ENCODE results near the gene TNFRSF21. TPM values are rescaled to one million over a fixed set of nuclear protein-coding genes. Genes with fewer than 3 reads are reported as not detected.

Gene TNFRSF21
- total RNA-seq, 1 experiment from 2014 or later = 47.3 TPM

DNA sequence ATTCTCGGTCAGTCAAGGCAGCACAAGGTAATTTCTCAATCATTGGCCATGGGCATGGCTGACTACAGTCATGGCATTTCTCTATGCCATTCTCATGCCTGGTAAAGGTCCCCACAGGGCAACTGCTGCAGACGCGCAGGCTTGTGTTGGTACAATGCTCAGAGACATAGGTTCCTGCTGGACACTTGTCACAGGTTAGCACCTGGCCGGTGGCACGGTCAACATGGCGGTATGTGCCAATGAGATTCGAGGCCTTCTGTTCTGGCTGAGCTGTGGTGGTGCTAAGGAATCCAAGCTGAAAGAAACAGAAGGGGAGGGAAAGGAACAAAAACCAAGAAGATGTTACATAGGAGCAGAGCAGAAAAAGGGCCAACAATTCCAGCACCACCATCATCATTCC is 23.4 kb downstream of the TNFRSF21 start (continued):
- TF ChIP-seq, protein P1, sequence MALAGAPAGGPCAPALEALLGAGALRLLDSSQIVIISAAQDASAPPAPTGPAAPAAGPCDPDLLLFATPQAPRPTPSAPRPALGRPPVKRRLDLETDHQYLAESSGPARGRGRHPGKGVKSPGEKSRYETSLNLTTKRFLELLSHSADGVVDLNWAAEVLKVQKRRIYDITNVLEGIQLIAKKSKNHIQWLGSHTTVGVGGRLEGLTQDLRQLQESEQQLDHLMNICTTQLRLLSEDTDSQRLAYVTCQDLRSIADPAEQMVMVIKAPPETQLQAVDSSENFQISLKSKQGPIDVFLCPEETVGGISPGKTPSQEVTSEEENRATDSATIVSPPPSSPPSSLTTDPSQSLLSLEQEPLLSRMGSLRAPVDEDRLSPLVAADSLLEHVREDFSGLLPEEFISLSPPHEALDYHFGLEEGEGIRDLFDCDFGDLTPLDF (CRISPR knock-in tag; IDR thresholded peaks at IDR 0.05) = no peak

DNA sequence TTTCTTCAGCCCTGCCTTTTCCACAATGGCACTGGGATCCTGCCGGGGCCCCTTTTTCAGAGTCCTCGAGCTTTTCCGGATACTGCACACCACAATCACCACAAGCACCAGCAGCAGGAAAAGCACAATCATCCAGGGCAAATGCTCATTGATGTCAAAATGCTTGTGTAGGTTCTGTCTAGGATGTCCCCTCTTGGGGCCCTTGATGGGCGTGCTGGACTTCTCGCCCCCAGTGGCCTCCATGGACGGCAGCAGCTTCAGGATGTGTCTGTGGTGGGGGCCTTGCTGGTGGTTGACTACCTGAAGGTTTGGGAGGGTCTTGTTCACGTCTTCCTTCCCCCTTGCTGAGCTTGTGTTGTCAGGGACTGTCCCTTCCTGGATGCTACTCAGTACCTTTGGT is 25.7 kb downstream of the TNFRSF21 start:
- no peak overlapping the region for H3K27ac Mint-ChIP-seq
- TF ChIP-seq JUN (CRISPR knock-in tag; IDR thresholded peaks at IDR 0.05) (no peak), ZNF423 (CRISPR knock-in tag; IDR thresholded peaks at IDR 0.05) (no peak), IRF2 (CRISPR knock-in tag; IDR thresholded peaks at IDR 0.05; ENCODE audit: borderline replicate concordance, low read depth) (no peak), EMX1 (CRISPR knock-in tag; IDR thresholded peaks at IDR 0.05) (no peak), JAZF1 (CRISPR knock-in tag; IDR thresholded peaks at IDR 0.05) (no peak), NFE2L1 (CRISPR knock-in tag; IDR thresholded peaks at IDR 0.05) (no peak), ZNF416 (CRISPR knock-in tag; IDR thresholded peaks at IDR 0.05) (no peak), ZNF317 (CRISPR knock-in tag; IDR thresholded peaks at IDR 0.05; ENCODE audit: borderline replicate concordance, low read depth) (no peak), RORB (CRISPR knock-in tag; IDR thresholded peaks at IDR 0.05) (no peak), SP1 (CRISPR knock-in tag; conservative IDR thresholded peaks at IDR 0.05) (no peak), NFYB (CRISPR knock-in tag; conservative IDR thresholded peaks at IDR 0.05; ENCODE audit: low read depth) (no peak), ZNF263 (CRISPR knock-in tag; IDR thresholded peaks at IDR 0.05; ENCODE audit: low read depth) (no peak), ZNF138 (CRISPR knock-in tag; conservative IDR thresholded peaks at IDR 0.05) (no peak)
- TF ChIP-seq, protein P2, sequence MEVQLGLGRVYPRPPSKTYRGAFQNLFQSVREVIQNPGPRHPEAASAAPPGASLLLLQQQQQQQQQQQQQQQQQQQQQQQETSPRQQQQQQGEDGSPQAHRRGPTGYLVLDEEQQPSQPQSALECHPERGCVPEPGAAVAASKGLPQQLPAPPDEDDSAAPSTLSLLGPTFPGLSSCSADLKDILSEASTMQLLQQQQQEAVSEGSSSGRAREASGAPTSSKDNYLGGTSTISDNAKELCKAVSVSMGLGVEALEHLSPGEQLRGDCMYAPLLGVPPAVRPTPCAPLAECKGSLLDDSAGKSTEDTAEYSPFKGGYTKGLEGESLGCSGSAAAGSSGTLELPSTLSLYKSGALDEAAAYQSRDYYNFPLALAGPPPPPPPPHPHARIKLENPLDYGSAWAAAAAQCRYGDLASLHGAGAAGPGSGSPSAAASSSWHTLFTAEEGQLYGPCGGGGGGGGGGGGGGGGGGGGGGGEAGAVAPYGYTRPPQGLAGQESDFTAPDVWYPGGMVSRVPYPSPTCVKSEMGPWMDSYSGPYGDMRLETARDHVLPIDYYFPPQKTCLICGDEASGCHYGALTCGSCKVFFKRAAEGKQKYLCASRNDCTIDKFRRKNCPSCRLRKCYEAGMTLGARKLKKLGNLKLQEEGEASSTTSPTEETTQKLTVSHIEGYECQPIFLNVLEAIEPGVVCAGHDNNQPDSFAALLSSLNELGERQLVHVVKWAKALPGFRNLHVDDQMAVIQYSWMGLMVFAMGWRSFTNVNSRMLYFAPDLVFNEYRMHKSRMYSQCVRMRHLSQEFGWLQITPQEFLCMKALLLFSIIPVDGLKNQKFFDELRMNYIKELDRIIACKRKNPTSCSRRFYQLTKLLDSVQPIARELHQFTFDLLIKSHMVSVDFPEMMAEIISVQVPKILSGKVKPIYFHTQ (CRISPR knock-in tag; IDR thresholded peaks at IDR 0.05) = no peak
- TF ChIP-seq, protein P3, sequence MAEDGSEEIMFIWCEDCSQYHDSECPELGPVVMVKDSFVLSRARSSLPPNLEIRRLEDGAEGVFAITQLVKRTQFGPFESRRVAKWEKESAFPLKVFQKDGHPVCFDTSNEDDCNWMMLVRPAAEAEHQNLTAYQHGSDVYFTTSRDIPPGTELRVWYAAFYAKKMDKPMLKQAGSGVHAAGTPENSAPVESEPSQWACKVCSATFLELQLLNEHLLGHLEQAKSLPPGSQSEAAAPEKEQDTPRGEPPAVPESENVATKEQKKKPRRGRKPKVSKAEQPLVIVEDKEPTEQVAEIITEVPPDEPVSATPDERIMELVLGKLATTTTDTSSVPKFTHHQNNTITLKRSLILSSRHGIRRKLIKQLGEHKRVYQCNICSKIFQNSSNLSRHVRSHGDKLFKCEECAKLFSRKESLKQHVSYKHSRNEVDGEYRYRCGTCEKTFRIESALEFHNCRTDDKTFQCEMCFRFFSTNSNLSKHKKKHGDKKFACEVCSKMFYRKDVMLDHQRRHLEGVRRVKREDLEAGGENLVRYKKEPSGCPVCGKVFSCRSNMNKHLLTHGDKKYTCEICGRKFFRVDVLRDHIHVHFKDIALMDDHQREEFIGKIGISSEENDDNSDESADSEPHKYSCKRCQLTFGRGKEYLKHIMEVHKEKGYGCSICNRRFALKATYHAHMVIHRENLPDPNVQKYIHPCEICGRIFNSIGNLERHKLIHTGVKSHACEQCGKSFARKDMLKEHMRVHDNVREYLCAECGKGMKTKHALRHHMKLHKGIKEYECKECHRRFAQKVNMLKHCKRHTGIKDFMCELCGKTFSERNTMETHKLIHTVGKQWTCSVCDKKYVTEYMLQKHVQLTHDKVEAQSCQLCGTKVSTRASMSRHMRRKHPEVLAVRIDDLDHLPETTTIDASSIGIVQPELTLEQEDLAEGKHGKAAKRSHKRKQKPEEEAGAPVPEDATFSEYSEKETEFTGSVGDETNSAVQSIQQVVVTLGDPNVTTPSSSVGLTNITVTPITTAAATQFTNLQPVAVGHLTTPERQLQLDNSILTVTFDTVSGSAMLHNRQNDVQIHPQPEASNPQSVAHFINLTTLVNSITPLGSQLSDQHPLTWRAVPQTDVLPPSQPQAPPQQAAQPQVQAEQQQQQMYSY (CRISPR knock-in tag; IDR thresholded peaks at IDR 0.05) = no peak
- TF ChIP-seq, protein P4, sequence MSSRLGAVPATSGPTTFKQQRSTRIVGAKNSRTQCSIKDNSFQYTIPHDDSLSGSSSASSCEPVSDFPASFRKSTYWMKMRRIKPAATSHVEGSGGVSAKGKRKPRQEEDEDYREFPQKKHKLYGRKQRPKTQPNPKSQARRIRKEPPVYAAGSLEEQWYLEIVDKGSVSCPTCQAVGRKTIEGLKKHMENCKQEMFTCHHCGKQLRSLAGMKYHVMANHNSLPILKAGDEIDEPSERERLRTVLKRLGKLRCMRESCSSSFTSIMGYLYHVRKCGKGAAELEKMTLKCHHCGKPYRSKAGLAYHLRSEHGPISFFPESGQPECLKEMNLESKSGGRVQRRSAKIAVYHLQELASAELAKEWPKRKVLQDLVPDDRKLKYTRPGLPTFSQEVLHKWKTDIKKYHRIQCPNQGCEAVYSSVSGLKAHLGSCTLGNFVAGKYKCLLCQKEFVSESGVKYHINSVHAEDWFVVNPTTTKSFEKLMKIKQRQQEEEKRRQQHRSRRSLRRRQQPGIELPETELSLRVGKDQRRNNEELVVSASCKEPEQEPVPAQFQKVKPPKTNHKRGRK (CRISPR knock-in tag; IDR thresholded peaks at IDR 0.05; ENCODE audit: borderline replicate concordance) = no peak
- TF ChIP-seq, protein P5, sequence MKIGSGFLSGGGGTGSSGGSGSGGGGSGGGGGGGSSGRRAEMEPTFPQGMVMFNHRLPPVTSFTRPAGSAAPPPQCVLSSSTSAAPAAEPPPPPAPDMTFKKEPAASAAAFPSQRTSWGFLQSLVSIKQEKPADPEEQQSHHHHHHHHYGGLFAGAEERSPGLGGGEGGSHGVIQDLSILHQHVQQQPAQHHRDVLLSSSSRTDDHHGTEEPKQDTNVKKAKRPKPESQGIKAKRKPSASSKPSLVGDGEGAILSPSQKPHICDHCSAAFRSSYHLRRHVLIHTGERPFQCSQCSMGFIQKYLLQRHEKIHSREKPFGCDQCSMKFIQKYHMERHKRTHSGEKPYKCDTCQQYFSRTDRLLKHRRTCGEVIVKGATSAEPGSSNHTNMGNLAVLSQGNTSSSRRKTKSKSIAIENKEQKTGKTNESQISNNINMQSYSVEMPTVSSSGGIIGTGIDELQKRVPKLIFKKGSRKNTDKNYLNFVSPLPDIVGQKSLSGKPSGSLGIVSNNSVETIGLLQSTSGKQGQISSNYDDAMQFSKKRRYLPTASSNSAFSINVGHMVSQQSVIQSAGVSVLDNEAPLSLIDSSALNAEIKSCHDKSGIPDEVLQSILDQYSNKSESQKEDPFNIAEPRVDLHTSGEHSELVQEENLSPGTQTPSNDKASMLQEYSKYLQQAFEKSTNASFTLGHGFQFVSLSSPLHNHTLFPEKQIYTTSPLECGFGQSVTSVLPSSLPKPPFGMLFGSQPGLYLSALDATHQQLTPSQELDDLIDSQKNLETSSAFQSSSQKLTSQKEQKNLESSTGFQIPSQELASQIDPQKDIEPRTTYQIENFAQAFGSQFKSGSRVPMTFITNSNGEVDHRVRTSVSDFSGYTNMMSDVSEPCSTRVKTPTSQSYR (CRISPR knock-in tag; IDR thresholded peaks at IDR 0.05) = no peak
- TF ChIP-seq, protein P6, sequence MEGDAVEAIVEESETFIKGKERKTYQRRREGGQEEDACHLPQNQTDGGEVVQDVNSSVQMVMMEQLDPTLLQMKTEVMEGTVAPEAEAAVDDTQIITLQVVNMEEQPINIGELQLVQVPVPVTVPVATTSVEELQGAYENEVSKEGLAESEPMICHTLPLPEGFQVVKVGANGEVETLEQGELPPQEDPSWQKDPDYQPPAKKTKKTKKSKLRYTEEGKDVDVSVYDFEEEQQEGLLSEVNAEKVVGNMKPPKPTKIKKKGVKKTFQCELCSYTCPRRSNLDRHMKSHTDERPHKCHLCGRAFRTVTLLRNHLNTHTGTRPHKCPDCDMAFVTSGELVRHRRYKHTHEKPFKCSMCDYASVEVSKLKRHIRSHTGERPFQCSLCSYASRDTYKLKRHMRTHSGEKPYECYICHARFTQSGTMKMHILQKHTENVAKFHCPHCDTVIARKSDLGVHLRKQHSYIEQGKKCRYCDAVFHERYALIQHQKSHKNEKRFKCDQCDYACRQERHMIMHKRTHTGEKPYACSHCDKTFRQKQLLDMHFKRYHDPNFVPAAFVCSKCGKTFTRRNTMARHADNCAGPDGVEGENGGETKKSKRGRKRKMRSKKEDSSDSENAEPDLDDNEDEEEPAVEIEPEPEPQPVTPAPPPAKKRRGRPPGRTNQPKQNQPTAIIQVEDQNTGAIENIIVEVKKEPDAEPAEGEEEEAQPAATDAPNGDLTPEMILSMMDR (IDR thresholded peaks at IDR 0.05) = no peak
- H3K36me3 Mint-ChIP-seq = peaks cover 47% of the 10 kb centered on the region
- H3K9me3 Mint-ChIP-seq = no peaks in the 10 kb centered on the region
- ChIA-PET CTCF (no interaction called here), POLR2A (no interaction called here)
- no peak for DNase-seq (ENCODE audit: low spot score)
- no peak overlapping the region for H3K4me3 Mint-ChIP-seq
- no peaks in the 10 kb centered on the region for H3K27me3 Mint-ChIP-seq (ENCODE audit: low read depth)
- ATAC-seq = no peak
- peaks cover 17% of the 10 kb centered on the region for H3K4me1 Mint-ChIP-seq

Data from WTC11 (cell line).